Esophagus squamous epithelium (tissue), 4 donors: ENCODE data around the gene VPS36.
"Not testable (repeated sequence)": the region's sequence is repeated elsewhere in the genome, so short reads cannot be mapped to it uniquely, and the experiment has no call there.

Source experiments
- POLR2A ChIP-seq, 4 donors: fragments of 450-650 bp; IDR thresholded peaks; one replicate each; pipeline ENCODE4 v1.6.1; 2017; ENCODE audit warnings: antibody characterized with exemption in 4 of 4, mild to moderate bottlenecking in 4 of 4, moderate library complexity in 3 of 4
- TF ChIP-seq, protein P1 (sequence below), 6 experiments: fragments of 450-650 bp in 4 of 6; fragments of 200-600 bp in 2 of 6; sonication (generic) in 2 of 6; IDR thresholded peaks; one replicate each; pipeline ENCODE4 v1.5.1; 2016 to 2019; ENCODE audit warnings: antibody characterized with exemption in 6 of 6, mild to moderate bottlenecking in 4 of 6, moderate library complexity in 4 of 6

DNA sequence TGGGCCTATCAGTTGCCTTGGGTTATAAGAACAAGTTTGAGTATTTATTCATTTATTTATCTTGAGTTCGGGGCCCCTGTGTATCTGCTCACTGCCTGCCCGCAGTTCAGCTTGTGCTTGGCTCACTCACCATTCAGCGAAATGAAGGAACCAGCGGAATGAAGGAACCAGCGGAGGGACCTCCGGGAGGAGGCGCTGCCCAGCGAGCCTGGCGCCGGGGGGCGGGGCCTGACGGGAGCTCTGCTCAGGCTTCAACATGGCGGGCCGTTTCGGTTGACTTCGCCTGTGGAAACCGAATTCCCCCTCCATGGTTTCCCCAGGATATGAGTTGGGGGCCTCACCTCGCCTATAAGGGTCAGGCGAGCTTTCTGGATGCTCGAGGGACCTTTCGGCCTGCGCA, 38.3 kb upstream of the VPS36 start:
- TF ChIP-seq POLR2A (IDR thresholded peaks at IDR 0.05) = not testable (repeated sequence)
- TF ChIP-seq, protein P1, sequence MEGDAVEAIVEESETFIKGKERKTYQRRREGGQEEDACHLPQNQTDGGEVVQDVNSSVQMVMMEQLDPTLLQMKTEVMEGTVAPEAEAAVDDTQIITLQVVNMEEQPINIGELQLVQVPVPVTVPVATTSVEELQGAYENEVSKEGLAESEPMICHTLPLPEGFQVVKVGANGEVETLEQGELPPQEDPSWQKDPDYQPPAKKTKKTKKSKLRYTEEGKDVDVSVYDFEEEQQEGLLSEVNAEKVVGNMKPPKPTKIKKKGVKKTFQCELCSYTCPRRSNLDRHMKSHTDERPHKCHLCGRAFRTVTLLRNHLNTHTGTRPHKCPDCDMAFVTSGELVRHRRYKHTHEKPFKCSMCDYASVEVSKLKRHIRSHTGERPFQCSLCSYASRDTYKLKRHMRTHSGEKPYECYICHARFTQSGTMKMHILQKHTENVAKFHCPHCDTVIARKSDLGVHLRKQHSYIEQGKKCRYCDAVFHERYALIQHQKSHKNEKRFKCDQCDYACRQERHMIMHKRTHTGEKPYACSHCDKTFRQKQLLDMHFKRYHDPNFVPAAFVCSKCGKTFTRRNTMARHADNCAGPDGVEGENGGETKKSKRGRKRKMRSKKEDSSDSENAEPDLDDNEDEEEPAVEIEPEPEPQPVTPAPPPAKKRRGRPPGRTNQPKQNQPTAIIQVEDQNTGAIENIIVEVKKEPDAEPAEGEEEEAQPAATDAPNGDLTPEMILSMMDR (IDR thresholded peaks at IDR 0.05) = not testable (repeated sequence)
